GM23338 (cell line): ENCODE measurements around the gene DNAJC5G. TPM values are rescaled to one million over a fixed set of nuclear protein-coding genes. Genes with fewer than 3 reads are reported as not detected.

Source experiments
- ATAC-seq: fragments of 200-7000 bp; cut with Tn5 transposase; 3 replicates; pipeline ENCODE4 v1.9.1; 2020
- DNase-seq: peaks from one replicate; pipeline ENCODE4 v3.0.0-alpha.2; 2015; ENCODE audit warnings: low spot score
- H2AFZ ChIP-seq: fragments of 200-600 bp; sonication (generic); 2 replicates; pipeline ENCODE4 v1.8.0; 2016; ENCODE audit warnings: antibody characterized with exemption, mild to moderate bottlenecking, moderate library complexity
- H3F3A ChIP-seq: fragments of 200-600 bp; sonication (generic); replicated peaks from 2 replicates; pipeline ENCODE4 v1.8.0; 2017; ENCODE audit warnings: antibody characterized with exemption, mixed run types, low read depth
- H3K27ac ChIP-seq: fragments of 200-600 bp; sonication (generic); 2 replicates; pipeline ENCODE4 v1.6.1; 2016; ENCODE audit warnings: low read depth
- H3K27me3 ChIP-seq: fragments of 200-600 bp; sonication (generic); 2 replicates; pipeline ENCODE4 v1.8.0; 2016; ENCODE audit warnings: mild to moderate bottlenecking, mixed run types, moderate library complexity; ENCODE audit not compliant: insufficient read depth
- H3K36me3 ChIP-seq: fragments of 200-600 bp; sonication (generic); 2 replicates; pipeline ENCODE4 v1.8.0; 2016; ENCODE audit warnings: mild to moderate bottlenecking; ENCODE audit not compliant: insufficient read depth
- H3K4me1 ChIP-seq: fragments of 200-600 bp; sonication (generic); 2 replicates; pipeline ENCODE4 v1.8.0; 2016; ENCODE audit warnings: mild to moderate bottlenecking, moderate library complexity; ENCODE audit not compliant: insufficient read depth
- H3K4me2 ChIP-seq: fragments of 200-600 bp; sonication (generic); 2 replicates; pipeline ENCODE4 v1.7.1; 2017; ENCODE audit warnings: mixed run types
- H3K4me3 ChIP-seq: fragments of 200-600 bp; sonication (generic); 2 replicates; pipeline ENCODE4 v1.6.1; 2016; ENCODE audit warnings: mixed run types
- H3K79me2 ChIP-seq: fragments of 200-600 bp; sonication (generic); replicated peaks from 2 replicates; pipeline ENCODE4 v1.8.0; 2017; ENCODE audit warnings: mild to moderate bottlenecking; ENCODE audit not compliant: insufficient read depth
- H3K9me2 ChIP-seq: fragments of 200-600 bp; sonication (generic); 2 replicates; pipeline ENCODE4 v1.8.0; 2017; ENCODE audit not compliant: insufficient read depth
- H4K20me1 ChIP-seq: fragments of 200-600 bp; sonication (generic); replicated peaks from 2 replicates; pipeline ENCODE4 v1.8.0; 2017; ENCODE audit warnings: mild to moderate bottlenecking; ENCODE audit not compliant: insufficient read depth
- H3K27ac Mint-ChIP-seq: 2 replicates; pipeline ENCODE4 v1.8.0; 2020; ENCODE audit warnings: inconsistent platforms, mild to moderate bottlenecking, moderate library complexity, mixed read lengths
- H3K27me3 Mint-ChIP-seq: 3 replicates; pipeline ENCODE4 v1.8.0; 2022; ENCODE audit warnings: low read depth, mild to moderate bottlenecking, moderate library complexity, mixed read lengths, inconsistent platforms; ENCODE audit not compliant: insufficient read depth, poor library complexity
- H3K36me3 Mint-ChIP-seq: 3 replicates; pipeline ENCODE4 v1.8.0; 2021; ENCODE audit warnings: low read depth, mild to moderate bottlenecking, inconsistent platforms, moderate library complexity, mixed read lengths
- H3K4me1 Mint-ChIP-seq: 3 replicates; pipeline ENCODE4 v1.8.0; 2020; ENCODE audit warnings: mild to moderate bottlenecking, inconsistent platforms, mixed read lengths
- H3K4me3 Mint-ChIP-seq: 3 replicates; pipeline ENCODE4 v1.8.0; 2021; ENCODE audit warnings: moderate library complexity, mild to moderate bottlenecking, inconsistent platforms, mixed read lengths
- H3K9me3 Mint-ChIP-seq: 3 replicates; pipeline ENCODE4 v1.8.0; 2020; ENCODE audit warnings: moderate library complexity, mild to moderate bottlenecking, inconsistent platforms, mixed read lengths
- EZH2 ChIP-seq: fragments of 200-600 bp; sonication (generic); IDR thresholded peaks from one replicate; pipeline ENCODE4 v1.8.0; 2017; ENCODE audit warnings: antibody characterized with exemption, mild to moderate bottlenecking, low read depth; ENCODE audit not compliant: unreplicated experiment
- POLR2AphosphoS5 ChIP-seq: IDR thresholded peaks from 2 replicates; pipeline ENCODE4 v1.6.1; 2016; ENCODE audit warnings: antibody characterized with exemption, low read depth
- REST ChIP-seq: IDR thresholded peaks from one replicate; pipeline ENCODE4 v1.6.1; 2018; ENCODE audit warnings: antibody characterized with exemption; ENCODE audit not compliant: unreplicated experiment
- ZNF462 ChIP-seq: fragments of 250-450 bp; sonication (Bioruptor Pico); IDR thresholded peaks from 2 replicates; pipeline ENCODE4 v1.5.0; 2020; ENCODE audit warnings: mild to moderate bottlenecking, moderate library complexity
- polyA plus RNA-seq: library from polyadenylated mRNA; unstranded; fragments of >200 nt; fragmentation: Nextera tagmentation; extraction: Ambion mirVana; gene quantifications from 2 replicates; pipeline ENCODE4 v1.2.1, GENCODE V29; 2016
- total RNA-seq: library from RNA; depleted of rRNA; stranded (reverse); fragments of >200 nt; shearing (Covaris generic); gene quantifications from 2 replicates; pipeline ENCODE4 v1.2.3, GENCODE V29; 2014

DNAJC5G gene
- total and polyA plus RNA-seq, 2 experiments from 2014 or later, result 0.59 TPM; not detected in 1

DNA sequence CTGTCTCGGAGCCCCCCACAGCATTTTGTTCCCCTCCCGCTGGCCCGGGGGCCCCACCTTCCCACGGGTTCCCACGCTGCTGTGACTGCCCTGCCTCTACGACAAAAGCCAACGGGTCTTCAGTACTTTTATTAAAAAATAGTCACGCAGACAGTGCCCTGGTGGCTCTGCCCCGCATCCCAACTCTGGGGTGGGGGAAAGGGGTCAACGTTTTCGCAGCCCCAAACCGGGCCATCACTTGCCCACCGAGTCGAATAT lies 32.0 kb downstream of the DNAJC5G start (continued):
- TF ChIP-seq ZNF462 (CRISPR knock-in tag) (no peak), POLR2AphosphoS5 (no peak), EZH2 (no peak)

DNA sequence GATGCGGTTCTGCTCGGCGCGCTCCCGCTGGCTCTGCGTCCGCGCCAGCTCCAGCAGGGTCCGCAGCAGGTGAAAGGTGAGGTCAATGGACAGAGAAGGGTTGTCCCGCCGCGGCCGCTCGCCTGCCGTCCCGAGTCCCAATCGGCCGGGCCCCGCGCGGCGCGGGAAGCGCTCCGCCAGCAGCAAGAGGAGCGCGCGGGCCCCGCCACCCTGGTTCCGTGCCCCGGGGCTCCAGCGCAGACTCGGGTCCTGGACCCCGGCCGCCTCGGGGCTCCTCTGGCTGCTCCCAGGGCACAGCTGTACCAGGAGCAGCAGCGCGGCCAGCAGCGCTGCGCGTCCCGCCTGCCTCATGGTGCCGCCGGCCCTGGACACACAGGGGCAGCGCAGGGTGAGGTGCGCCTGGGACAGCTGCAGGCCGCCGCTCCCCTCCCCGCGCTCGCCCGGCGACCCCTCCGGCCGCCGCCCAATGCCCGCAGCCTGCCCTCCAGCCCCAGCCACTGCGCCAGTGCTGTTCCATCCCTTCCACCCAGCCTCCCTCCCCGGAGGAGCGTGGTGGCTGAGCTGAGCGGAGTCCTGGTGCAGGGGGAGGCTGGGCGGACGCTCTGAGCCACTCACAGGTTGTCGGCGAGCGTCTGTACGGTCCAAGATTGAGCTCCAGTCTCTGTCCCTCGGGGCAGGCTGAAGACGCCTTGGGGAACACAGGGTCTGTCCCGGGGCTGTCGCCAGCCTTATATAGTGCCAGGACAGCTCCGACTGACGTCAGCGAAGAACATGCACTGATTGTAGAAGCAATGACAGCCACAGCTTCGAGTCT lies 32.5 kb downstream of the DNAJC5G start:
- Histone ChIP-seq H3K4me1 (peaks cover 9% of the 10 kb centered on the region), H3F3A (peaks cover 8% of the 10 kb centered on the region; the same call in 1 of the 2 replicates), H3K27ac (no peak overlapping the region), H3K4me2 (peak overlapping the region; percentile 84), H3K4me3 (peak overlapping the region; percentile 55), H3K9me2 (no peaks in the 10 kb centered on the region), H2AFZ (peak overlapping the region; percentile 94; the same call in 1 of the 2 replicates), H3K79me2 (no peaks in the 10 kb centered on the region), H3K36me3 (no peaks in the 10 kb centered on the region), H4K20me1 (peaks cover 4% of the 10 kb centered on the region; the same call in 1 of the 2 replicates), H3K27me3 (peaks cover 57% of the 10 kb centered on the region)
- H3K27ac Mint-ChIP-seq, result no peak overlapping the region
- peaks cover 5% of the 10 kb centered on the region; the same call in 1 of the 3 replicates for H3K36me3 Mint-ChIP-seq
- no peaks in the 10 kb centered on the region for H3K9me3 Mint-ChIP-seq
- peaks cover 5% of the 10 kb centered on the region for H3K4me1 Mint-ChIP-seq
- peak overlapping the region; percentile 60 for H3K4me3 Mint-ChIP-seq
- H3K27me3 Mint-ChIP-seq, result peaks cover 54% of the 10 kb centered on the region
- ATAC-seq (peak; percentile 51), DNase-seq (peak; percentile 56)
- TF ChIP-seq REST, result no peak
- peak; percentile 47 for TF ChIP-seq EZH2
